Hematopoietic multipotent progenitor cell treated with erythropoietin and hydrocortisone succinate and interleukin-3 and kit ligand, for 6 days (in vitro differentiated cells): ENCODE measurements around the gene LMBR1.

Experiments
- DNase-seq: peaks from one replicate; pipeline ENCODE4 v3.0.0-alpha.2; 2015

The LMBR1 gene

DNA sequence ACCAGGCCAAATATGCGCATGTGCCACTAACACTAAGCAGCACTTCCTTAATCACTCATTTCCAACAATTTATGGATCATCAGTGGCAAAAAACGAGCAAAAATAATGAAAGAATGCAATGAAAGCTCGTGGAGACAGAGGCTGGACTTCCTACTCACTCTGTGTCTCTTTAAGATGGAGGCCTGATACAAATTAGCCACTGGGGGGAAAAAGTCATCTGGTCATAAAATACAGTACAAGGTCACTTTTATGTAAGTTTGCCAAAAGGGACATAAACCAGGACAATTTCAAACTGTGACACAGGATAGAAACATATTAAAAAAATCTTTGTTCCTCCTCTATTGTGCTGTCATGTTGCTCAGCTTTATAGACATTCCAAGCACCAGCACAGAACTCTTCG lies 101.7 kb downstream of the LMBR1 start:
- no peak for DNase-seq

DNA sequence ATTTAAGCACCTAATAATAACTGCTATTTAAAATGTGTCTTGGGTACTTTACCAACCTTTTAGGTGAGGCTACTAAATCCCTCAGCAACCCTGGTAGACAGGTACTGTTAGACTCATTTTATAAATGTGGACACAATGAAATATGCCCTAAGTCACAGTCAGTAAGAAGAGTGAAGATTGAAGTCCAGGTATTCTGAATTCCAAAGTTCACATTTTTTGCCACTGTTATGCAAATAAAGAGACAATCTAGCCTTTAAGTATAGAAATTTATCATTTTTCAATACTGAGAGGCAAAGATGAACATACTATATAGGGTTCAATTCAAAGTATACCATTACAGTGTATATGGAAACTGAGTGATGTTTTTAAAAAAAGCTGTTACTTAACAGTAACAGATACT lies 102.7 kb downstream of the LMBR1 start:
- no peak for DNase-seq

DNA sequence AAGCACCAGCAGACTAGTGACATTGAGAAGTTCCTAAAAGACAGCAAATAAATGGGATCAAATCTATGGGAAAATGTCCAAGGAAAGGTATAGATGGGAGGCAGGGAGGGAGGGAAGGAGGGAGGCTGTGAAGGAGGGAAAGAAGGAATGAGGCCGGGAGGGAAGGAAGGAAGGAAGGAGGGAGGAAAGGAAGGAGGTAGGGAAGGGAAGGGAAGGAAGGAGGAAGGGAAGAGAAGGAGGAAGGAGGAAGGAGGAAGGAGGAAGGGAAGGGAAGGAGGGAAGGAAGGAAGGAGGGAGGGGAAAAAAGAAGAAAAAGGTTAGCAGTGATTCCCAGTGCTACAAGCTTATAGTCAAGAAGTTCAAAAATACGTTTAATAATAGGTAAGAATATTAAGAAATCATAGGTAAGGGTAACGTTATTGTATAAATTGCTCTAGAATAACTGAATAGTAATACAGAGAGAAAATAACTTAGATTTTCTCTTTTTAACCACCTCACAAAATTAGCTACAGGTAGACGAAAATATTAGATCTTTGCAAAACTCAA lies 106.9 kb downstream of the LMBR1 start:
- DNase-seq: no peak

DNA sequence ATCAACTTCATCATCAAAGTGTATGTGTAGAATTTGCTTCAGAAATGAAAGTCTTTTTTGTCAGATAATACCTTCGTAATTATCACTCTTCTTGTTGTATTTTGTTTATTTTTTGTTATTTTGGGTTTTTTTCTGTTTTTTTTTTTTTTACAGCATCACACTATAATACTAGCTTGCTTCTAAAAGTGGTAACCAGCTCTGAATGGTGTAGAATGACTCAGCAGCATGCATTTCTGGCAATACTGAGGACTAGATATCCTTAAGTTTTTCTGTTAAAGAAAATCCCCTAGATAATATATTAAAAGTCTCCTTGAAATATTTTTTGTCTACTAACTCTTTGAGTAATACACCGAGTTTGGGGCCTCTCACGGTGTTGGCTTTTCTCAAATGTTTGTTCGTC lies 109.1 kb downstream of the LMBR1 start:
- no peak for DNase-seq

DNA sequence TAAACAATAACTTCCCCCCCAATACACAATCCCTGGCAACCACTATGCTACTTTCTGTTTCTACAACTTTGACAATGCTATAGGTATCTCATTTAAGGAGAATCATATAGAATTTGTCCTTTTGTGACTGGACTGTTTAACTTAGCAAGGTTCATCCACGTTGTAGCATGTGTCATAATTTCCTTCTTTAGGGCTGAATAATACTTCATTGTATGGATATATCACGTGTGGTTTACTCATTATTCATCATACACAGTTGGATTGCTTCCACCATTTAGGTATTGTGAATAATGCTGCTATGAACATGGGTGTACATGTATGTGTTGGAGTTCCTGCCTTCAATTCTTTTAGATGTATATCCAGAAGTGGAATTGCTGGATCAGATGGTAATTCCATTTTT lies 111.0 kb downstream of the LMBR1 start:
- no peak for DNase-seq

DNA sequence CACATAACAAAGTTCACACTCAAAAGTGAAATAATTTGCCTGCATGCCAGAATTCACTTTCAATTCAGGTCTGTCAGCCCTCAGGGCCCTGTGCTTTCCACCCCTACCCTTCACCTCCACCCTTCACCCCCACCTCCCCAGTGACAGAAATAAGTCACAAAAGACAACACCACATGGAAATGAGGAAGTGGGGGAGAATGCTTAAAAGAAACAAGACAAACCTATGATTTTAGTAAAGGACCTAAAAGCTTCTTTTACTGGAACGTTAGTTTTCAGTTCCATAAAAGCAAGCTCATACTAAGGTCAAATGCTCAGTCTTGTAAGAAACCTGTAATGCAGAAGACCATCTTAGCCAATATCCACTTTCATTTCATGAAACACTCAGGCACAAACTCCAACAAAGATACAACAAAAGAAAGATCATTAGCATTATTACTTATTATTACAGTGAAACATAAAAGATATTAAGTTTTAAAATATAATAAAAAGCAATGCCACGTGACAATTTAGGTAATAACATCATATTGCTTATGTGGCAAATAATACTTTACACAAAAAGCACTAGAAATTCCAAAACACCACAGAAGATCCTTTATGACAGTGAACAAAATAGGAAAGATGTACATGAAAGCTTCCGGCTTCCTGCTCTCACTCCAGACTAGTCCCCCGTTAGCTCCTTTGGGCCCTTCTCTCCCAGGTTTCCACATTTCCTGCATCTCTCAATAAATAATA lies 112.1 kb downstream of the LMBR1 start:
- peak; percentile 42 for DNase-seq

DNA sequence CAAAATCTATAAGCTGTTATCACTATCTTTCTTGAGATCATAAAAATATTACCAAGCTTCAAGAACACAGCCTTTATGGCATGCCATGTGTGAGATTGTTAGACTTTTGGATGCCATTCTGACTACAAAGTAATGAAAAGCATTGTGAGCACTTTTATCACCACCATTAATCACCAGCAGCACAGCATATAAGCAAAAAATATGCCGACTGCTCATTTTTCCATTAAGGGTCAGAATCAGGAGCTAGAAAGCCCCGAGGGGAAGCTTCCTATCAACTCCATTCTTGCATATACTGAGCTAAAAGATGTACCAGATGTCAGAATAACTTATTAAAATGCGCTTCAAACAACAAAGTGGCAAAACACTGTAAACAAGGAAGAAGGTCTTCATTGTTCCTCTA lies 114.3 kb downstream of the LMBR1 start:
- DNase-seq: no peak

DNA sequence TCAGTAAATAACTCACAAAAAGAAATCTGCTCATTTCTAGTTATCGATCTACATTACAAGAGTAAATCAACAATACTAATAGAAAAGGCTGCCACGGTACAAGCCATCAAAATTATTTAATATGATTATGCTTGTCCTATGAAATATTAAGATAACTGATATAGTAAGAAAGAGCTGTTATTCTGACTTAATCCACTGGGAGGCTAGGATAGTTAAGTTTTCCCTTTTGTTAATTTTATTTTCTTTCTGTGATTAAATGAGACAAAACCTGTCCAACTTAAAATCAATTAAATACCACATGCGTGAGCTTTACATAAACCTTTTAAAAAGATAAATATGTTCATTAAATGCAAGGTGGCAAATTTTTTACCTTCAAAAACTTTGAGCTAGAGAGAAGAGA lies 114.8 kb downstream of the LMBR1 start:
- no peak for DNase-seq

DNA sequence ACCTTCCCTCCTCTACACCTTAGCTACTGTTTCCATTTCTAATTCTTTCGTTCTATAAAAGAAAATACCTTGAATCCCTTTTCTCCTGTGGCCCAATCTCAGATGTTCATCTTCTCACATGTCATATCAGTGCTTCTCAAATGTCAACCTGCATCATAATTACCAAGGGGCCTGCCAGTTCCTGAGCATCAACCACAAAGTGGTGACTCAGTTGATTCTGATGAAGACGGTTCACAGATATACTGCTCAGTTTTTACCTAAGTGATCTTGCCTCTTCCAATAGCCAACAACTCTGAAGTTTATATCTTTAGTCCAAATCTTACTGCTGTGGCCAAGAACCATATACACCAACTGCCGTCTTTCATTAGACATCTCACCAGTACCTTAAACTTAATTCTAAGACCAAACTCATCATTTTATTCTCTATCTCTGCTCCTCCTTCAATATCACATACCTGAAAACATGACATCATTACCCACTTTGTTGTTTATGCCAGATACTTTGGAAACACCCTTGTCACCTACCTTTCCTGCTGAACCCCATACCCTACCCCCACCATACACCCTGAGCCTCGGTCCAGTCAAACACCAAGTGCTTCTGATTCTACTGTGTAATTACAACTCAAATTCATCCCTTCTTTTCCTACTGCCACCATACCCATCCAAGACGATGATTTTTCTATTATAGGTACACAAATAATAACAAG lies 115.5 kb downstream of the LMBR1 start:
- no peak for DNase-seq

DNA sequence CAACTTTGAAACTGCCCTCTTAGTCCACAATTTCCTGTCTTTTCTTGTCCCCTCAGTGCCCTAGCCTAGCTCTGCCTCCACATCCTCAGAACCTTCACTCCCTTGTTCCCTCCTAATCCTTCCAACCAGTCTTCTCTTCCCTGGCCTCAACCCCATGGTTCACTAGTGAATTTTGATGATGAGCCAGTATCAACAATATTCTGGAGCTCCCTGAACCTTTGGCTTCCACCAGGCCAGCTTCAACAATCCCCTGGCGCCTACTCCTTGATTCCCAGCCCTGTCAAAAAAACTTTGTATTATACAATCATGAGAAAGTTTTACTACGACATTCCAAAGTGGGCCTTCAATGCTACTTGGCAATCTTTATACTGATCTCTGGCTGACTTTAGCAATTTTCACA lies 116.5 kb downstream of the LMBR1 start:
- no peak for DNase-seq

DNA sequence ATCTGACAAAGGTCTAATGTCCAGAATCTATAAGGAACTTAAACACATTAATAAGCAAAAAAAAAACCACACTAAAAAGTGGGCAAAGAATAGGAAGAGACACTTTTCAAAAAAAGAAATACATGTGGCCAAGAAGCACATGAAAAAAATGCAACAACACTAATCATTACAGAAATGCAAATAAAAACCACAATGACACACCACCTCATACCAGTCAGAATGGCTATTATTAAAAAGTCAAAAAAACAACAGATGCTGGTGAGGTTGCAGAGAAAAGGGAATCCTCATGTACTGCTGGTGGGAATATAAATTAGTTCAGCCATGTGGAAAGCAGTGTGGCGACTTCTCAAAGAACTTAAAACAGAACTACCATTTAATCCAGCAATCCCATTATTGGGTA lies 119.0 kb downstream of the LMBR1 start:
- no peak for DNase-seq

DNA sequence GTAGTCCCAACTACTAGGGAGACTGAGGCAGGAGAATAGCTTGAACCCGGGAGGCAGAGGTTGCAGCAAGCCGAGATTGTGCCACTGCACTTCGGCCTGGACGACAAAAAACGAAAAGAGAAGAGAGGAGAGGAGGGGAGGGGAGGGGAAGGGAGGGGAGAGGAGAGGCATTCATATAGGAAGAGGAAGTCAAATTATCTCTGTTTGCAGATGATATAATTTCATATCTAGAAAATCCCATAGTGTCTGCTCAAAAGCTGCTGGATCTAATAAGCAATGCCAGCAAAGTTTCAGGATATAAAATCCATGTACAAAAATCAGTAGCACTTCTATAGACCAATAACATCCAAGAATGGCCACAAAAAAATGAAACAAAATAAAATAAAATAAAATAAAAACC lies 120.3 kb downstream of the LMBR1 start:
- peak; percentile 51 for DNase-seq

DNA sequence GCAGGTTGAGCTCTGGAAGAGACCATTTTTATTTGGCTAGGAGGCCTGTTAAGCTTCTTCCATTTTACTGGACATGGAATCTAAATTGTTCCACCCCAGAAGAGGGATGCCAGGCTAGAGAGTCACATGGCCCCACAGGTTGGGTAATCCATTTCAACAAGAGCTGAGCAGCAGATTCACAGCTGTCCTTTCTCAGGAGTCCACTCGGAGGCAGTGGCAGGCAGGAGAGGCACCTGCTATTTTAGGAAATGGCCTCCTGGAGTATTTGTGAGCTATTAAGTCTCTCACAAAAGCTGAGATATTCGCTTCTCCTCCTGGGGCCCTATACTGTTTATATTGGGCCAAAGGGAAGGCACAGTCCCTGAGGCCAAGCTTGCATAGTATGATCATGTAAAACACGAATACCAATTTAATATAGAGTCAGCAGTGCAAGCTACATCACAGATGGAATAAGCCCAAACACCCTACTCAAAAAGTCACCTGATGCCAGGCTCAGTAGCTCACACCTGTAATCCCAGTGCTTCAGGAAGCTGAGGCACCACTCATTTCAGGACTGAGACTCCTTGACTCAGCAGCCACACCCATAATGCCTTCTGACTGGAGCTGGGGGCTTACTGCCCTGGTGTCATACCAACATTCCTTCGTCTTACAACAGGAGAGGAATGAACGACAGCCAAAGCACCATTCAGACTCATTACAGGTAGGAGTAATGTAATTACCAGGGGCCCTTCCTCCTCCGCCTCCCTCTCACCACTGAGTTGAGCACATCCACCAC lies 124.1 kb downstream of the LMBR1 start:
- no peak for DNase-seq

DNA sequence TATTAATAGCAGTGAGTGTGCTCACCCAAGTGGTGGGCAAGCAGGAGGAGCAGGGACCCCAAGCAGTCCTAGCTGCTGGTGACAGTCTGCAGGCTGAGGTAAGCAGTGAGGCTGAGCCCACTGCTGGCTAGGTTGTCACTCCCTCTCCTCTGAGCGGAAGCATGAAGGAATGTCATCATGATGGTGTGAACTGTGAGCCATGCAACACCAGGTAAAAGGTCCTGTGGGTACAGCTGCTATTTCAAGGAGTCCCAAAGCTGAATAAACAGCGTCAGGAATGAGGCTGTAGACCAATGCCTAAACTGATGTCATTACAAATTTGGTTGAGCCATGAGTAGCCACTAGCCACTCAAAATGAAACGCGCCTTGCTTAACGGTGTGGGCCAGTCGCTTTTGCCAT lies 126.3 kb downstream of the LMBR1 start:
- no peak for DNase-seq

DNA sequence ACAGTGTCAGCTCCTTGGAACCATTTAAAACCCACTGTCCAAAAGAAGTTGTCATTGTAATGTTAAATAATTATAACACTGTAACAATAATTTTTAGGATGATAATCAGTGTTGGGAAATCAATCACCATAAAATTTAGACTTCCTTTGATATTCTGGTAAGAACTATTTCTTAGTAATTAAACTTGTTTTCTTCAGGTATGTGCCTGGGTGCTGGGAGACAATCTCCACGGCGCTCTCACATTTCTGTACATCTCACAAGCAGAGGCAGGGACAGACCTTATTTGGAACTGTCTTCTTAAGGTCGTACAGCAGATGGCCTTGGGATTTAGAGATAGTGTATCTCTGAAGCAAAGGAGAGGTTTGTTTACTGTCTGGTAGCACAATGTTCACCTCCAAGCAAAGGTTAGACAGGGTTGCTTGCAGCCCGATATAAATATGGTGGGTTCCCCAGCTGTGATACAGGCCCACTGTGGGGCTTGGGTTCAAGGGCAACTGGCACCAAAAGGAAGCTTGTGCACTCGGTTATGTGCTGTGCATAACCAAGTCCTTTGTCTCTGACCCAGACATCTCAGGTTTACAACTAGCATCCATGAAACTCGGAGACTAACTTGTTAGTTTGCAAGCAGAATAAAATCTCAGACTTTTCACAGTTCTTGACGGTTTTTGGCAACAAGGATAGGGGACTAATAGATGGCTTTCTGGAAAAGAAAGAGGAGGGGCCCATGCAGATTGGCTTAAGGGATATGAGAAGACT lies 126.9 kb downstream of the LMBR1 start:
- no peak for DNase-seq

DNA sequence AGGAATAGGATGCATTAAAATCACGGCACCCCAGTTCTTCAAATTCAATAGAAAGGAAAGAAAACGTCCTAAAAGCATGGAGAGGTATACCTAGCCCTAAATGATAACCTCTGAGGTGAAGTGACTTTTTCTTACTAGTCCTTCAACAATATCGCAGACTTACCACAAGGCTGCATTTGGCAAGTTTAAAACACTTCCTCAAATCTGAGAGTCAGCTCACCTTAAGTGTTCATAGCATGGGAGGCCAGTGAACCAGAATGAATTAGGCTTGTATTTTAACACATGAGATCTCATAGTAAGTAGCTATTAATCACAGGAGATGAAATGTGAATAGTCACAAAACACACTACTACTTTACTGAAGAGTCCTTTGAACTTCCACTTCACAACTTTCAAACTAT lies 128.2 kb downstream of the LMBR1 start:
- no peak for DNase-seq

DNA sequence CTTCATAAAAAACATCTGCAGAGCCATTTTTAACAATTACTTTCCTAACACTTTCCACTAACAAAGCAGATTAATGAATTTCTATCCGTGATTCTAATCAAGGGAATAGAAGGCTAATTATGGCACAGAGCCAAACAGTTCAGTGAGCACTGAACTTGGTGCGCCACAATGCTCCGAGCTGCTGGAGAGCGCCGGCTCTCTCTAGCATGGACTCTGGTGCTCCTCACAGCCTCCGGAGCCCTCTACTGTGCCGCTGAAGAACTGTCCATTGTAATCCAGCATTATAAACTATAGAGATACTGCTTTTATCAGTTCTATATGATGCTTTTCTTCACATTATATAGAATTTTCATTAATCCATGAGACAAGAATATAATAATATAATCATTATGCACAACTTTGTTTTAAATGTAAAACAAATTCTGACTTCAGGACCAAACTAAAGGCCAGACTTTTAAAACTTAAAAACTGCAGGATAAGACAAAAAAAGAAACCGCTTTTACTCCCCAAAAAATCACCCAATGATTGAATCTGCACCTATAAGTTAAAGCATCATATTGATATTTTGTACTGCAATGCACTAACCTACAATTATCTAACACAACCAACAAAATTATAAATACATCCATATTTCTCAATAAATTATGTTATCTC lies 128.8 kb downstream of the LMBR1 start:
- DNase-seq: peak; percentile 72

DNA sequence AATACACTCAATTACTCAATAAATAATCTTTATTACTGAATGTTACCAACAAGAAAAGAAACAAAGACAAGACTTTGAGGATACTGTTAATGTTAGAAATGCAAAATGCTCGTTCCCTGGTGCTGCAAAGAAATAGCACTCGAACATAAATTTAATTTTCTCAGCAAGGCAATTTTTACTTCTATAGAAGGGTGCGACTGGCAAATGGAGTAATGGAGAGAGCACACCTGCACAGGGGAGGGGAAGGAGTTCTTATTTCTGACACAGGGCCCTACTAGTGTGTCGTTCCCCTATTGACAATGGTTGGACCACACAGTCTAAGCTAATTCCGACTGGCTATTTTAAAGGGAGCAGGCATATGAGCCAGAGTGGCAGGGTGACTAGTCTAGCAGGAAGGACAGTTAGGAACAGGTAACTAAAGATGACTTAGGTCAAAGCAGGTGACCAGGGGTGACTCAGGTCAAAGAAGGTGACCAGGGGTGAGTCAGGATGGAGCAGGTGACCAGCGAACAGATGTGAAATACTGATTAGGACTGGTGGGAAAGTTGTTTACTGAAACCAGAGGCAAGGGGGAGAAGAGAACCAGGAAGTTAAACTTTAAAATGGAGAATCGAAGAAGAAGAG lies 133.3 kb downstream of the LMBR1 start:
- DNase-seq: no peak

DNA sequence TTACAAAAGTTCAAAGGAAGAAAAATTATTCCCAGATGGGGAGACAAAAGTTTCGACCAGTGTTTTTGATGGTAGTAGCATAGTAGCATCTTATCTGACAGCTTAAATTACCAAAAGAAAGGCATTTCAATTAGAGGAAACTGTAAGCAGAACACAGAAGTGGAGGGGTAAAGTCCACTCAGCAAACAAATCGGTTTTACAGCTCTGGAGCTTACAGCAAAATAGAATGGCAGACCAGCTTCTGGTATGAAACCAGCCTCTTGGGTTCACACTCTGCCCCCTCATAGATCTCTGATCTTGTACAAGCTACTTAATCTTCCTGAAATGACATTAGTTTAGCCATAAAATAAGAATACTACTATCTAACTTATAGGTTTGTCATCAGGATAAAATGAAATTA lies 133.8 kb downstream of the LMBR1 start:
- DNase-seq: no peak

DNA sequence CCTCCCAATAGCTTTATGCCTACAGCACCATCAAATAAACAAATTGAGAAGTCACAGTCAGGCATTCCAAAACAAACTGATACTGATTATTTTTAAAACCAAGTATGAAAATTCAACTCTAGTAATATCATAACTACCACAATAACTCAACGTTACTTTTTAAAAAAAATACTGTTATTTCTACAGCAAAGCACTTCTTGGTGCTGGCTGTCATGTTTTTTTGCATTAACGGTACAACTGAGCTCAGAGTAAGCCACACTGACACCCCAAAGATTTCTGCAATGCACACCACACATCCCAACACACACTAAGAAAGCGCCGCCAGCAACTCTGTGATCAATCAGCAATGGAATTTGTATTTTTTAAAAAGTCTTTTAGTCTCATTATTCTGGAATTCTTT lies 138.8 kb downstream of the LMBR1 start:
- DNase-seq: no peak

DNA sequence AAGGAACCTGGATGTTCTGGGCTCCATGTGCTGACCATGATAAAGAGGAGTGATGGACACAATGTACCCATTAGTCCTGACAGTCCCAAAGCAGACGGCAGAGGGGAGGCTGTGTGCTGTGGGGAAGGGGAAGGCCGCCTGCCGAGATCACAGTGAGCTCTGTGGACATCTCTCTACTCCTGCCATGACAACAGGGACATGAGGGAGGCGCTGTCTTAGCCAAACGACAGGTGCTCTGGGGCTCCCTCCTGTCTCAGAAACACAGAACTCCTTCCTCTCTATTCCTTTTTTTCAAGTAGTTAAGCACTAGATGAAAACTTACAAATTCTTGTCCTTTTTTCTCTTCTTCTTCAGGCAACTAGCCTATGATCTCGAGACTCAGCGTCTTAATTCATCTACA lies 139.4 kb downstream of the LMBR1 start:
- DNase-seq: no peak

DNA sequence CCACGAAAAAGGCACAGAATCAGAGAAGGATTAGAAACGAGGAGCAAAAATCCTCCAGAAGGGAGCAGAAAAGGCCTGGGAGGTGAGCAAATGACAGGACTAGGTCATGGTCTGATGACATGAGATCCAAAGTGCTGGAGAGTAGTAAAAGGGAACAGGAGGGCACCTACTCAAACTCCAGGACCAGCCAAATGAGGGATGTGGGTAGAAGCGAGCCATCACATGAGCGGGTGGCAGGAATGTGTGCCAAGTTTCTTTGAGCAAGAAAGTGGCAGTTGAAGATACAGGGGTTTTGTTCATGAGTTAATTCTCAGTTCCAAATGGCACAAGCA lies 139.8 kb downstream of the LMBR1 start:
- no peak for DNase-seq
